Measurements from ENCODE around the gene HSPA12B. TPM values are rescaled to one million over a fixed set of nuclear protein-coding genes. Genes with fewer than 3 reads are reported as not detected.
A peak's percentile ranks its signal among the peaks of the same experiment; 100 is the strongest.

The HSPA12B gene
- total RNA-seq, 4 donors from 2014 or later: 0.64 to 4.6 (median 1.8) TPM

GRCh38 chr20:3796477-3797225 lies 64.2 kb downstream of the HSPA12B start:
- Histone ChIP-seq H3K9me3 (no peaks in the 10 kb centered on the region), H3K27me3 (no peaks in the 10 kb centered on the region), H3K4me3 (peak overlapping the region; percentile 49 to 78 (median 64)), H3K36me3 (peaks cover 6 to 25% (median 17%) of the 10 kb centered on the region in 3 donors), H3K4me1 (peaks cover 41 to 73% (median 47%) of the 10 kb centered on the region in 3 donors), H3K27ac (peak overlapping the region; percentile 92 to 98 (median 97))
- WGBS, 2 donors: 32 to 44% methylated on average over 6 of the region's 33 CpGs
- TF ChIP-seq CTCF (IDR thresholded peaks at IDR 0.05) (no peak), POLR2A (IDR thresholded peaks at IDR 0.05) (no peak)
- intact Hi-C loops (cut with DNase I): no loop called here
- no peak for DNase-seq

GRCh38 chr20:3797226-3797545 lies 64.7 kb downstream of the HSPA12B start:
- WGBS, 2 donors: 36 to 53% methylated on average over 3 to 5 of the region's 5 CpGs
- DNase-seq: no peak
- peaks cover 41 to 78% (median 47%) of the 10 kb centered on the region in 3 donors for H3K4me1 ChIP-seq

GRCh38 chr20:3797592-3798372 lies 65.3 kb downstream of the HSPA12B start:
- Histone ChIP-seq H3K4me3 (peak overlapping the region; percentile 49 to 78 (median 64)), H3K4me1 (peaks cover 41 to 84% (median 47%) of the 10 kb centered on the region in 3 donors), H3K27ac (peak overlapping the region; percentile 92 to 98 (median 97)), H3K9me3 (no peaks in the 10 kb centered on the region), H3K27me3 (no peaks in the 10 kb centered on the region), H3K36me3 (peaks cover 9 to 36% (median 29%) of the 10 kb centered on the region in 3 donors)
- no peak for DNase-seq
- intact Hi-C loops (cut with DNase I): no loop called here
- 22 to 39% methylated on average over 13 to 19 of the region's 19 CpGs for WGBS, 2 donors
- no peak for TF ChIP-seq CTCF (IDR thresholded peaks at IDR 0.05)
- no peak for TF ChIP-seq POLR2A (IDR thresholded peaks at IDR 0.05)

More at GRCh38 chr20:3797226-3797545, 64.7 kb downstream of the HSPA12B start:
- H3K36me3 ChIP-seq: peaks cover 9 to 30% (median 23%) of the 10 kb centered on the region in 3 donors
- H3K4me3 ChIP-seq: peak overlapping the region; percentile 49 to 78 (median 64)
- H3K9me3 ChIP-seq: no peaks in the 10 kb centered on the region
- no peak for TF ChIP-seq POLR2A (IDR thresholded peaks at IDR 0.05)
- TF ChIP-seq CTCF (IDR thresholded peaks at IDR 0.05): no peak
- intact Hi-C loops (cut with DNase I): no loop called here
- no peaks in the 10 kb centered on the region for H3K27me3 ChIP-seq
- H3K27ac ChIP-seq: peak overlapping the region; percentile 92 to 98 (median 97)

GRCh38 chr20:3798373-3798768 lies 65.9 kb downstream of the HSPA12B start:
- no peak for TF ChIP-seq CTCF (IDR thresholded peaks at IDR 0.05)
- 72 to 78% methylated on average over 4 to 5 of the region's 5 CpGs for WGBS, 2 donors
- intact Hi-C loops (cut with DNase I): no loop called here
- peak overlapping the region in 1 of 4 donors; percentile 28 for H3K4me3 ChIP-seq
- H3K27ac ChIP-seq: peak overlapping the region; percentile 75 to 97 (median 94)
- H3K36me3 ChIP-seq: peaks cover 9 to 42% (median 34%) of the 10 kb centered on the region in 3 donors
- no peak for DNase-seq
- H3K9me3 ChIP-seq: no peaks in the 10 kb centered on the region
- H3K4me1 ChIP-seq: peaks cover 41 to 85% (median 47%) of the 10 kb centered on the region in 3 donors
- no peaks in the 10 kb centered on the region for H3K27me3 ChIP-seq

- H3K36me3 ChIP-seq: peaks cover 9 to 47% (median 40%) of the 10 kb centered on the region in 3 donors
- no peaks in the 10 kb centered on the region for H3K9me3 ChIP-seq
- H3K4me3 ChIP-seq: peak overlapping the region in 1 of 4 donors; percentile 28
- H3K27me3 ChIP-seq: no peaks in the 10 kb centered on the region
- WGBS, 2 donors: 83 to 88% methylated on average over 2 to 3 of the region's 3 CpGs
- TF ChIP-seq POLR2A (IDR thresholded peaks at IDR 0.05) (no peak), CTCF (IDR thresholded peaks at IDR 0.05) (no peak)
- DNase-seq: no peak
- intact Hi-C loops (cut with DNase I): no loop called here
- H3K27ac ChIP-seq: peak overlapping the region; percentile 67 to 97 (median 94)
- peaks cover 41 to 89% (median 49%) of the 10 kb centered on the region in 3 donors for H3K4me1 ChIP-seq
These were observed 66.4 kb downstream of the HSPA12B start for GRCh38 chr20:3798908-3799248.

Measured in esophagus squamous epithelium (tissue), 5 donors.